Upper lobe of left lung (tissue), 4 donors: ENCODE measurements around the gene COL23A1.

ENCODE experiments used
- EP300 ChIP-seq, 4 donors: sonication (generic); formaldehyde crosslinking; IDR thresholded peaks; one replicate each; pipeline ENCODE4 v1.5.1; 2017; ENCODE audit warnings: antibody characterized with exemption in 4 of 4, control low read depth in 2 of 4
- POLR2A ChIP-seq, 4 donors: fragments of 450-650 bp; IDR thresholded peaks; one replicate each; pipeline ENCODE4 v1.5.1; 2016 to 2017; ENCODE audit warnings: antibody characterized with exemption in 4 of 4, mild to moderate bottlenecking in 2 of 4
- TF ChIP-seq, protein P1 (sequence below), 6 experiments: fragments of 450-650 bp in 4 of 6; fragments of 200-600 bp in 2 of 6; sonication (generic) in 2 of 6; IDR thresholded peaks; one replicate each; pipeline ENCODE4 v1.5.1; 2016 to 2019; ENCODE audit warnings: antibody characterized with exemption in 6 of 6

DNA sequence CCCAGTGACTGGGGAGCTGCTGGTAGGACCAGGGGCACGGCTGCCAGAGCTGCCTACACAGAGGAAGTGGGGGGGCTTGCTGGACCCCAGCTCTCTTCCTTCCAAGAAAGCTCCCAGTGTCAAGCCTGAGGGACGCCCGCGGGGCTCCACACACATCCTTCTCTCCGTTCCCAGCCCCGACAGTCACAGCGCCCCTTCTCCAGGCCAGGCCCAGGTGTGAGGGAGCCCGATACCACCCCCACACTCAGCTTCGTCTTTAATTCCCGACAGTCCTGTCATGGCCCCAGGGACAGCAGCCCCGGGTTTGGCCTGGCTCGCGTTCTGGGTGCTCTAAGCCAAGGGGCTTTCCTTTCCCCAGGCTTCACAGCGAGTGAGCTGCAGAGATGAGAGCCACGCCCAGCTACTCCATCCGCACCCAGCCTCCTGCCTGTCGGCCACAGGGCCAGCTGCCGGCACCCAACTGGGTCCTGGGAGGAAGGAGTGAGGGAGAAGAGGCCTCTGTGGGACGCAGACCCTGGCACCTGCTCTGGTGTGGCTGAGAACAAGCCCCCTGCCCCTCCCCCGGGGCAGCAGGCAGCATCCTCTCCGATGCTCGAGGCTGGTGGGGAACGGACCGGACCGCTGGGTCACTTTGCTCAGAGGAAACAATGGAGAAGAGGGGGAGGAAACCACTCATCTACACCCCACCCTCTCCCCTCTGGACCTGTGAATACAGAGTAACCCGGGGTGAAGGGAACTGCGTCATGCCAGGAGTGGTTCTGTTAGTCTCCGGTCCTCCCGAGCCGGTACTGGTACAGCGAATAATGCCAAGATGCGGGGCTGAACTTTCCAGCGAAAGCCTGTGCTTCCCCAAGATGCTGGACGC lies 303.7 kb downstream of the COL23A1 start:
- TF ChIP-seq, protein P1, sequence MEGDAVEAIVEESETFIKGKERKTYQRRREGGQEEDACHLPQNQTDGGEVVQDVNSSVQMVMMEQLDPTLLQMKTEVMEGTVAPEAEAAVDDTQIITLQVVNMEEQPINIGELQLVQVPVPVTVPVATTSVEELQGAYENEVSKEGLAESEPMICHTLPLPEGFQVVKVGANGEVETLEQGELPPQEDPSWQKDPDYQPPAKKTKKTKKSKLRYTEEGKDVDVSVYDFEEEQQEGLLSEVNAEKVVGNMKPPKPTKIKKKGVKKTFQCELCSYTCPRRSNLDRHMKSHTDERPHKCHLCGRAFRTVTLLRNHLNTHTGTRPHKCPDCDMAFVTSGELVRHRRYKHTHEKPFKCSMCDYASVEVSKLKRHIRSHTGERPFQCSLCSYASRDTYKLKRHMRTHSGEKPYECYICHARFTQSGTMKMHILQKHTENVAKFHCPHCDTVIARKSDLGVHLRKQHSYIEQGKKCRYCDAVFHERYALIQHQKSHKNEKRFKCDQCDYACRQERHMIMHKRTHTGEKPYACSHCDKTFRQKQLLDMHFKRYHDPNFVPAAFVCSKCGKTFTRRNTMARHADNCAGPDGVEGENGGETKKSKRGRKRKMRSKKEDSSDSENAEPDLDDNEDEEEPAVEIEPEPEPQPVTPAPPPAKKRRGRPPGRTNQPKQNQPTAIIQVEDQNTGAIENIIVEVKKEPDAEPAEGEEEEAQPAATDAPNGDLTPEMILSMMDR (IDR thresholded peaks at IDR 0.05): no peak
- TF ChIP-seq POLR2A (IDR thresholded peaks at IDR 0.05) (no peak), EP300 (IDR thresholded peaks at IDR 0.05) (no peak)
